ENCODE data around the gene CSK.

DNA sequence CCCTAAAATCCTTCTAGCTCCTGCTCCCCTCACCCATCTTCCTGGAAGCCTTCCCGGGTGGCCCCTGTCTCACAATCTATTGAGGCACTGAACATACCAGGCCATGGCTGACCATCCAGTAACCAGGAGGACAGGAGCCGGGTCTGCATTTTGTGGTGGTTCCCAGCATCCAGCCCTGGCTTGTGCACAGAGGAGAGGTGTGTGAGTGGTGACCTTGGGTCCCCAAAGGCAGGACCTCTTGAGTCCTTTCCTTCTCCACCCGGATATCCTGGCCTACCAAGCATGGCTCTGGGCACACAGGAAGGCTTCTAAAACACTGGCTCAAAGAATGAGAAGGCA is 7.8 kb downstream of the CSK start:
- TF ChIP-seq, protein P1, sequence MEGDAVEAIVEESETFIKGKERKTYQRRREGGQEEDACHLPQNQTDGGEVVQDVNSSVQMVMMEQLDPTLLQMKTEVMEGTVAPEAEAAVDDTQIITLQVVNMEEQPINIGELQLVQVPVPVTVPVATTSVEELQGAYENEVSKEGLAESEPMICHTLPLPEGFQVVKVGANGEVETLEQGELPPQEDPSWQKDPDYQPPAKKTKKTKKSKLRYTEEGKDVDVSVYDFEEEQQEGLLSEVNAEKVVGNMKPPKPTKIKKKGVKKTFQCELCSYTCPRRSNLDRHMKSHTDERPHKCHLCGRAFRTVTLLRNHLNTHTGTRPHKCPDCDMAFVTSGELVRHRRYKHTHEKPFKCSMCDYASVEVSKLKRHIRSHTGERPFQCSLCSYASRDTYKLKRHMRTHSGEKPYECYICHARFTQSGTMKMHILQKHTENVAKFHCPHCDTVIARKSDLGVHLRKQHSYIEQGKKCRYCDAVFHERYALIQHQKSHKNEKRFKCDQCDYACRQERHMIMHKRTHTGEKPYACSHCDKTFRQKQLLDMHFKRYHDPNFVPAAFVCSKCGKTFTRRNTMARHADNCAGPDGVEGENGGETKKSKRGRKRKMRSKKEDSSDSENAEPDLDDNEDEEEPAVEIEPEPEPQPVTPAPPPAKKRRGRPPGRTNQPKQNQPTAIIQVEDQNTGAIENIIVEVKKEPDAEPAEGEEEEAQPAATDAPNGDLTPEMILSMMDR (IDR thresholded peaks at IDR 0.05), result no peak
- TF ChIP-seq POLR2A (IDR thresholded peaks at IDR 0.05) (no peak), POLR2AphosphoS5 (IDR thresholded peaks at IDR 0.05) (no peak)
